Mucosa of stomach (tissue), 1 donor: Measurements from ENCODE around the gene ENDOV.

Experiments used
- H3K27me3 ChIP-seq: one replicate; pipeline ENCODE4 v1.7.0; 2013; ENCODE audit warnings: mild to moderate bottlenecking, low read length; ENCODE audit not compliant: control insufficient read depth, insufficient read depth
- H3K36me3 ChIP-seq: one replicate; pipeline ENCODE4 v1.7.0; 2013; ENCODE audit warnings: low read length; ENCODE audit not compliant: control insufficient read depth, insufficient read depth
- H3K4me1 ChIP-seq: one replicate; pipeline ENCODE4 v1.7.0; 2013; ENCODE audit warnings: mild to moderate bottlenecking, low read length; ENCODE audit not compliant: control insufficient read depth, insufficient read depth
- H3K4me3 ChIP-seq: one replicate; pipeline ENCODE4 v1.7.0; 2013; ENCODE audit warnings: low read length
- H3K9ac ChIP-seq: one replicate; pipeline ENCODE4 v1.7.0; 2013; ENCODE audit warnings: mild to moderate bottlenecking, low read length, moderate library complexity
- H3K9me3 ChIP-seq: one replicate; pipeline ENCODE4 v1.7.0; 2013; ENCODE audit warnings: mild to moderate bottlenecking, low read length, moderate library complexity; ENCODE audit not compliant: control insufficient read depth
- donor health status: Pancreatic carcinoma.

ENDOV gene

DNA sequence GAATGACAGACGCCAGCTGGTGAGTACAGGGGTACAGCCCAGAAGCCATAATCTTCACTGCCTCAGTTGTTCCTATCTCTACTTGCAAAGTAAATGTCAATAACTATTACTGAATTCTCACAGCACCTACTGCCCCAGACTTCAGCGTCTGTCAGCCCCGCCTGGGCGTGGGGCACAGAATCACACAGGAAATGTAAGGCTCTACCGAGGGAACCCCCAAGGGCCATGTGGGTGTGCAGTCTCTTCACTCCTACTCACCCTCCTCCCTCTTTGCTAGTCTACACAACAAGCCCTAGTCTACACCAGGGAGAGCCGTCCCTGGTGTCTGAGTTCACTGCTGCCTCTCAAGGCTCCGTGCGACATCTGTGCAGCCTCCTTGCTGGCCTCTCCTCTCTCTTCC is 57.0 kb downstream of the ENDOV start:
- Histone ChIP-seq H3K9ac (no peak overlapping the region), H3K9me3 (no peaks in the 10 kb centered on the region), H3K4me1 (peaks cover 4% of the 10 kb centered on the region), H3K36me3 (no peaks in the 10 kb centered on the region), H3K4me3 (no peak overlapping the region), H3K27me3 (peaks cover 92% of the 10 kb centered on the region)

DNA sequence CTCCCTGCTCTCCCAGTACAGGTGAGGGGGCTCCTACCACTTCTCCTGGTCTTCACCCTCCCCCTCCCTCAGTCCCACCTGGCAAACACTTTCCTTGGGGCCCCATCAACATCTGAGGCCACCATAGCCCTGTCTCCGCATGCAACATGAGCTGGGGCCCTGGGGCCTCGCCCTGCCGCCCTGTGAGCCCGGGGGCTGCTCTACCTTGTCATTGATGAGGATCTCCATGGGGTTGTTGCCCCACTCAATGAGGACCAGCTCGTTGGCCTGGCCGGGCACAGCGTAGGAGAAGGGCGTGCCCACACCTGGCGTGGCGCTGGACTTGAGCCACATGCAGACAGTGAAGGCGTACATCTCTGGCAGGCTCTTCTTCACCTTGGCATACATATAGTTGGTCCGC is 58.0 kb downstream of the ENDOV start:
- Histone ChIP-seq H3K27me3 (peaks cover 94% of the 10 kb centered on the region), H3K4me3 (no peak overlapping the region), H3K9me3 (no peaks in the 10 kb centered on the region), H3K36me3 (no peaks in the 10 kb centered on the region), H3K9ac (no peak overlapping the region), H3K4me1 (peaks cover 11% of the 10 kb centered on the region)

DNA sequence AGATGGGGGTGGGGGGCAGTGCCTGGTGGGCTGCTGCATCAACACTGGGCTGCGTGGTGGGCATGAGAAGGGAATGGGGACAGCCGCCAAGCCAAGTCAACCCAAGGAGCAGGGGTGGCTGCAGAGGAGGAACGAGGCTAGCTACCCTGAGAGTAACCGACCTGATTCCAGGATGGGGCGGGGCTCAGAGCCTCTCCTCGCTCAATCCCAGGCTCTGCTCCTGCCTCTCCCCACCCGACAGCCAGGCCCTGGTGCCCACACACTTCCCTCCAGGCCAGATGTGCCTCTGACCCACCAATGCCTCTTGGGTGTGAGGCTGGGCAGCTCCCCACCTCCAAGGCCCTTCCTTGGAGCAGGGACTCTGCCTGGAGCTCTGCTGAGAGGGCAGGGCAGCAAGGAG is 58.7 kb downstream of the ENDOV start:
- no peak overlapping the region for H3K9ac ChIP-seq
- peaks cover 94% of the 10 kb centered on the region for H3K27me3 ChIP-seq
- no peak overlapping the region for H3K4me3 ChIP-seq
- H3K9me3 ChIP-seq: no peaks in the 10 kb centered on the region
- no peaks in the 10 kb centered on the region for H3K36me3 ChIP-seq
- peaks cover 18% of the 10 kb centered on the region for H3K4me1 ChIP-seq

DNA sequence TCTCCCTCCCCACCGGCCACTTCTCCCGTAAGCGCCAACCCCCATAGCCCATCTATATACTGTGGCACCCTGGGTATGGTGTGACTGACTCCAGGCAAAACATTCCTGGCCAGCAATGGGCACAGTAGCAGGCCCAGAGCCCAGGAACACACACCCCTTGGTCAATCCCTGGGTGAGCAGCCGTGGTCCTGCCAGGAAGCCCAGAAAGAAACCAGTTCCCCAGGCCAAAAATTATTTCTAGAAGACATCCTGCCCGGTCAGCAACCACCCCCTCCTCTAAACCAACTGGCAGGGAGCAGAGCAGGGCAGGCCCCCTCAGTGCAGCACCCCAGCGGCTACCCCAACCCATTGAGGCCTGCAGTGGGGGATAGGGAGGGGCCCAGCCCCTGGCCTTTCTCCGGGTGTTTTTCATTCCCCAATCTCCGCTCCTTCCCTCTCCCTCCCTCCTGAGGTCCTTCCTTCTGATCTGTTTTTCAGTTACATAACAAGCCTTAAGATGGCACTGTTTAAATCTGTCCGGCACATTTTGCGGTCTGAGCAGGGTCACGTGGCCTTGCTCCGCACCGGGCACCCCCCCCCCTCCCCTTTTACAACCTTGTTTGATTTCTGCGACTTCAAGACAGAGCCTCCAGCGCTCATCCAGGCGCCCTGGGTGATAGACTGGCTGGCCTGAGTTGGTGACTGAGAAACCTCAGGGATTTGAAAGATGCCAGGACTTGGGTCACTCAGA is 59.4 kb downstream of the ENDOV start:
- Histone ChIP-seq H3K27me3 (peaks cover 94% of the 10 kb centered on the region), H3K4me3 (no peak overlapping the region), H3K4me1 (peaks cover 23% of the 10 kb centered on the region), H3K9me3 (no peaks in the 10 kb centered on the region), H3K9ac (no peak overlapping the region), H3K36me3 (no peaks in the 10 kb centered on the region)

DNA sequence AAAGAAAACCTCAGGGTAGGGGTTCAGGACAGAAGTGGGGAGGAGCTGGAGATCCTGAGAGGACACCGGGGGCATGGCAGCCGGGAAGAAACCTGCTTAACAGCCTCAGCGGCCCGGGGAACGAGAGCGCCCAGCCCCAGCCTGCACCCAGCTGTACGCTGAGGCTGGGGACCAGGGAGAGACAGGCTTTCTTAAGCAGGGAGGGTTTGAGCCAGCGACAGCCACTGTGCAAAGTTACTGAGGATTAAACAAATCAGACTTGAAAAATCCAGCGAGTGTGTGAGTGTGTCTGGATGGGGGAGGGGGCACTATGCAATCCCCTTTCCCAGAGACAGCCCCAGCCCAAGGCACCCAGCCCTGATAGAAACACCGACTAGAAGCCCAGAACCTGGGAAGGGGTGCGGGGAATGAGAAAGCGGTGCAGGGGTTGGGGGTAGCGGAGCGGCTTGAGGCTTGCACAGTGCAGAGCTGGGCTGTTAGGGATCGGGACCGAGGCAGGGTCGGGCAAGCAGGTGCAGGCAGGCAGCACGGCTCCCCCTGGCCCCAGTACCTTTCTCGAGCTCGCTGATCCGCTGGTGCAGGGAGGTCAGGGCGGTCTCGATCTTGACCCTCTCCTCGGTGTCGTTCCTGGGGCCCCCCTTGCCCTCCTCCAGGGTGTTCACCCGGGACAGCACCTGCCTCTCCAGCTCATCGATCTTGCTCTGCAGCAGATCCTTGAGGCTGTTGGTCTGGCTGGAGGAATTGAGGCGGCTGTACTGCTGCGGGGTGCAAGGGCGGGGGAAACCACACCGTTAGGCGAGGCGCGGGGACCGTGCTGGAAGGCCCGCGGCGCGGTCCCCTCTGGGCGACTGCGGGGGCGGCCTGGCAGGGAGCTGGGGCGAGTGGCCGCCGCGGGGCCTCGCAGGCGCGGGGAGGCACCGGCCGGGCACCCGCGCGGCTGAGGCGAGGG is 60.3 kb downstream of the ENDOV start:
- Histone ChIP-seq H3K36me3 (no peaks in the 10 kb centered on the region), H3K4me3 (no peak overlapping the region), H3K27me3 (peaks cover 90% of the 10 kb centered on the region), H3K9ac (no peak overlapping the region), H3K9me3 (no peaks in the 10 kb centered on the region), H3K4me1 (peaks cover 23% of the 10 kb centered on the region)

DNA sequence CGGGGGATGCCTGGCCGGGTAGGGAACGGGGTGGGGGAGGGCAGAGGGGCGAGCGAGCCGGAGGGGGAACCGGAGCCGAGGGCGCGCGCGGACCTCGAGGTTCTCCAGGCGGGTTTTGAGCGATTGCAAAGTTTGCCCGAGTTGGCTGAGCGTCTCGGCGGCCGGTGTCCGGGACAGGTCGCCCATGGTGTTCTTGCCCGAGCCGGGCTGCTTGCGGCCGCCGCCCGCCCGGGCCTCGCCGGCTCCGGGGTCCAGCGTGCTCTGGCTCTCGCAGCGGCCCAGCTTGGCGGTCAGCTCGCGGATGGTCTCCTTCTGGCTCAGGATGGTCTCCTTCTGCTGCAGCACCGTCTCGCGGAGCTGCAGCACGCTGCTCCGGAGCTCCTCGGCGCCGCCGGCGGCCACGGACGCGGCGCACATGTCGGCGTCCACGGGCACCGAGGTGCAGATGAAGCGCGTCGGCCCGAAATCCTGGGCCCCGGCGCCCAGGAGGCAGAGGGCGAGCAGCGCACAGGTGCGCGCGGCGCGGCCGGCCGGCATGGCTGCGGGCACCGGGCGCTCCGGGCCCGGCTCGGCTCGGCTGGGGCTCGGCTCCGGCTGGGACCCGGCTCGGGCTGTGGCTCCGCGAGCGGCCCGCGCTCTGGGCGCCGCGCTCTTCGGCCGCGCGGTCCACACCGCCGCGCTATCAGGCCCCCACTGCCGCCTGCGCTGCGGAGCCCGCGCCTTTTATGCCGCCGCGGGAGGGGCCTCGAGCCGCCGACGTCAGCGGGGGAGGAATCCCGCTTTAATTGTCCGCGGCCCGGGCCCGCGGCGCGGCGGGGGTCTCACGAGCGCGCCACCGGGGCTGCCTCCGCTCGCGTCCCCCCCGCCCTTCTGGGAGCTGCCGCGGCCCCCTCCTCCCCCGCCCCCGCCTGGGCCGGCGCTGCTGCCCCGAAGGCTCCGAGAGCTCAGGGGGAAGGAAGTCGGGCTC is 61.2 kb downstream of the ENDOV start, which contains the start of gene NPTX1:
TSS of gene NPTX1 (minus strand) at position 698 of the 967 bp plus-strand sequence. CDS start at position 537, 161 bp downstream.
- peaks cover 96% of the 10 kb centered on the region for H3K27me3 ChIP-seq

DNA sequence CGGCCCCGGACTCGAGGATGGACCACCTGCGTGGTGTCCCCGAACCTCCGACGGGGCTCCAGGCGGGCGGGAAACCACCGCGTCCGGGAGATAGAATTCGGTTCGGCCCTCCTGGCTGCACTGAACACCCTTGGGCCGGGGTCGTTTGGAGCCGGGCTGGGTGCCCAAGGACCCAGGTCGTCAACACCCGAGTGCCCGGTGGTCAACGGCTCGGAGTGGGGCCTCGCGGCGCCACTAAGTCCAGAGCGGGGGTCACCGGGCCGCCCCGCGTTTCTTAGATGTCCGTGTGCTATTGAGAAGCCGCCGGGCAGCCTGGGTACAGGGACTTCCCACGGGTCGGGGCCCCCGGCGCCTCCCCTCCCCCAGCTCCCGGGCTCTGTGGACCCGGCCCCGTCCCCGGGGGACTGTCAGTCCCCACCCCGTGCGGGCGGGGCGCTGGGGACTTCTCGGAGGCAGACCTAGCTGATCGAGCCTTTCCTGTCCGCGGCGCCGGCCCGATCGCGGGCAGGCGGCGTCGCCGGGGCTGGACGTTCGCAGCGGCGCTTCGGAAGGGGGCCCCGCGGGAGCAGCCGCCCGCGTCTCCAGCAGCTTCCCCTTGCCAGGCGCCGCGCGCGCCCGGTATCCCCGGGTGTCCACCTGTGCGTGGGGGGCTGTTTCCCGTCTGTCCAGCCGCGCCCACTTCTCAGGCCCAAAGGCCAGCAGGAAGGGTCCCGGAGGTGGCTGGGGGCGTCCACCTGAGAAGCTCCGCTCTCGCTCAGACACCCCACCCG is 62.1 kb downstream of the ENDOV start:
- Histone ChIP-seq H3K9me3 (no peaks in the 10 kb centered on the region), H3K9ac (no peak overlapping the region), H3K36me3 (no peaks in the 10 kb centered on the region), H3K4me1 (peaks cover 40% of the 10 kb centered on the region), H3K27me3 (peaks cover 95% of the 10 kb centered on the region), H3K4me3 (no peak overlapping the region)

More for the DNA sequence above, 61.2 kb downstream of the ENDOV start, which contains the start of gene NPTX1:
- no peaks in the 10 kb centered on the region for H3K9me3 ChIP-seq
- no peak within 1 kb of the TSS for H3K4me3 ChIP-seq
- no peaks in the 10 kb centered on the region for H3K36me3 ChIP-seq
- no peak within 1 kb of the TSS for H3K9ac ChIP-seq
- H3K4me1 ChIP-seq: peaks cover 31% of the 10 kb centered on the region

DNA sequence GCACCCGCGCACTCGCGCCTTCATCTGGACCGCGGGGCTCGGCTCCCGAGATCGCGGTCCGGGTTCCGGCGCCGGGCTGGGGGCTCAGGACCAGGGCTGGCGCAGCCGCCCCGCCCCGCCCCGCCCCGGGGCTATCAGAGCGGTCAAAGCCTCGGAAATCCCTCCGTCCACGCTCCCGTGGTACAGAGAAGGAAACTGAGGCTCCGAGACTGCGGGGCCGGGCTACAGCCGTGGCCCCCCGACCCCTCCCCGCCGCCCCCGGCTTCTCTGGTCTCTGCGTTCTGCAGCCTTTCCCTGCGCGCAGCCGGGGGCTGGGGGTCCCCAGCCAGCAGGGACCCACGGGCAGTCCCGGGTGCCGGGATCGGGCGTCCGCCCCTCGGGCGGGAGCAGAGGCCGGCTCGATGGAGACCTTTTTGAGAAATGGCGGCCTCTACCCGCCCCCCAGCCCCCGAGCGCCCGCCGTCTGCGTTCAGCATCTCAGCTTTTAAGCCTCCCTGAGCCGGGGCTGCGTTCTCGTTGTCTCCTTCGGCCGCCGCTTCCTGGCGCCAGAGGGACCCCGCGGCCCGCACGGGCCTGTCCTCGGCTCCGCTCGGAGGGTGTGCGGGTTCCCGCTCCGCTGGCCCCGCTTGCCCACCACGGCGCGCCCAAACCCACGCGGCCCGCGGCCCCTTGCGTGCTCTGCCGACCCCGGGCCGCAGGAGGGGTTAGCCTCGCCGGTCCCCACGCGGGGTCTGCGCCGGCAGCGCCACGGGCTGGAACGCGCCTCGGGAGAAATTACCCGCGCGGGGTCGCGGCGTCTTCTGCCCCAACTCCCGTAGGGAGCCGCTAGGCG is 62.9 kb downstream of the ENDOV start:
- Histone ChIP-seq H3K9me3 (no peaks in the 10 kb centered on the region), H3K9ac (no peak overlapping the region), H3K36me3 (no peaks in the 10 kb centered on the region), H3K4me3 (no peak overlapping the region), H3K4me1 (peaks cover 48% of the 10 kb centered on the region), H3K27me3 (peaks cover 94% of the 10 kb centered on the region)

DNA sequence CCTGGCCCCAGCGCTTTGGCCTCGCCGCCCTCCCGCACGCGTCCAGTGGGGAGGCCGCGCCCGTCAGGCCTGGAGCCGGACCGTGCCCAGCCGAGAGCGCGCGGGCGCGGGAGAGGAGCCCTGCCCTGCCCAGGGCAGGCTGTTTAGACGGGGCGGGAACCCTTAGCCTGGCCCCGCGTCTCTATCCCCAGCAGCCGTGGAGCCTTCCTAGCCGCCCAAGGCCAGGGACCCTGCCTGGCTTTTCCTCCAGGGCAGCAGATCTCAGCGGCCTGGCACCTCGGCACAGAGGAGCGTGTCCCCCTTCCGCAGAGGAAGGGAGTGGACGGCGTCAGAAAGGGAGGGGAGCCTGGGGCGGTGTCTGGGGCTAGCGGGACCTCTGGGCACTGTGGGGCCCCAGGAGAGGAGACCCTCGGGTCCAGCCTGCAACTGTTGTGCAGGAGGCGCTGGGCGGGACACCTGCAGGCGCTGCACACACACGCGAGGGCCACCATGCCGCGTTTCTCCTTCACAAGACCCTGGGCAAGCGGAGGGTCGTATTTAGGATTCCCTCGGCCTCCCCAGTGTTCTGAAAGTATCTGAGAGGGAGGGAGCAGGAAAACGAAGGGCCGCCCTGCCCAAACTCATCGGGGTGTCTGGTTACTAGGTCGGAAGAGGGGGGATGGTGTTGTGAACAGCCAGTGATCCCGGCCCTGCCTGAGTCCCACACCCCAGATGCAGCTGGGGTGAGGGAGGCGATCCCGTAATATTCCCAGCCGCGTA is 63.7 kb downstream of the ENDOV start:
- H3K9ac ChIP-seq: no peak overlapping the region
- H3K4me1 ChIP-seq: peaks cover 56% of the 10 kb centered on the region
- no peaks in the 10 kb centered on the region for H3K36me3 ChIP-seq
- no peak overlapping the region for H3K4me3 ChIP-seq
- no peaks in the 10 kb centered on the region for H3K9me3 ChIP-seq
- H3K27me3 ChIP-seq: peaks cover 86% of the 10 kb centered on the region

DNA sequence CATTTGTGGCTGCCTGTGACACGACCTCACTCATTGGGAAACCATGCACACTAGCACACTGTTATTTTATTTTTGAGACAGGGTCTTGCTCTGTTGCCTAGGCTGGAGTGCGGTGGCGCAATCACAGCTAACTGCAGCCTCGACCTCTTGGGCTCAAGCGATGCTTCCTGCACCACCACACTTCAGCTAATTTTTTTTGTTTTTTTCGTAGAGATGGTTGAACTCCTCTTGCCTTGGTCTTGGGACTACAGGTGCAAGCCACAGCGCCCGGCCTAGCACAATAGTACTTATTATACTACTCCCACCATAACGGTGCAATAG is 64.2 kb downstream of the ENDOV start:
- H3K9me3 ChIP-seq: no peaks in the 10 kb centered on the region
- H3K9ac ChIP-seq: no peak overlapping the region
- no peak overlapping the region for H3K4me3 ChIP-seq
- H3K4me1 ChIP-seq: peaks cover 57% of the 10 kb centered on the region
- no peaks in the 10 kb centered on the region for H3K36me3 ChIP-seq
- H3K27me3 ChIP-seq: peaks cover 81% of the 10 kb centered on the region
